GDM1 (cell line): Measurements from ENCODE around the gene TFDP2.

Experiments used
- DNase-seq: peaks from one replicate; lab custom pipeline; 2025; lab: John Stamatoyannopoulos, UW

TFDP2 gene

DNA sequence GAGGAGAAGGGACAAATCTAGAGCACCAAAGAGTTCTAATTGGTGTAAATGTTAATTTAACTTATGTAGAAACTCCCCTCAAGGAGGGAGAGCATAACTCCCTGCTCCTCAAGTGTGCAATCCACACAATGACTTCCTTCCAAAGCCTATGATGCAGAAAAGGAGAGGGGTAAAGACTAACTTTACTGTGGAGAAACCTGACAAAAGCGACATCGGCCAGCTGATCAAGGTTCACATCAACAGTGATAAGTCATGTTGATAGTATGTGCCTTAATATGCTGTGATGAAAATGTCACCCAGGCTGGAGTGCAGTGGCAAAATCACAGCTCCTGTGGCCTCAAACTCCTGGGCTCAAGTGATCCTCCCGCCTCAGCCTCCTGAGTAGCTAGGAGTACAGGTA lies 76.5 kb downstream of the TFDP2 start:
- no peak for DNase-seq

DNA sequence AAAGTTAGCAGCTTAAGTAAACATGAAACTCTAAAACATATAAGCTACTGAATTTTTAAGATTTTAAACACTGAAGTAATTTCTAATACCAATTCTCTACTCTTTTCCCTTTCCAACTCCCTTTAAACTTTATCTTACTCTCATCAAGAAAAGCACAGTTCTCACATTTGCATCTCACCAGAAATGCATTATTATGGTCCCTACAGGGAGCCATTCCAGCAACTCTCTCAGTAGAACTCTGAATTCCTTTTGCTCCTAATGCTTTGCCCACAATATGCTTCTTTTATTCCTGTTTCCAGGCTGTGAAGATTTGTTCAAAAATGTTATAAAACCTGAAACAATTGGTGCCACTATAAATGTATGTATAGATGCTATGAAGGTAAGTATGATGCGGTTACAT lies 83.4 kb downstream of the TFDP2 start:
- DNase-seq, result no peak

DNA sequence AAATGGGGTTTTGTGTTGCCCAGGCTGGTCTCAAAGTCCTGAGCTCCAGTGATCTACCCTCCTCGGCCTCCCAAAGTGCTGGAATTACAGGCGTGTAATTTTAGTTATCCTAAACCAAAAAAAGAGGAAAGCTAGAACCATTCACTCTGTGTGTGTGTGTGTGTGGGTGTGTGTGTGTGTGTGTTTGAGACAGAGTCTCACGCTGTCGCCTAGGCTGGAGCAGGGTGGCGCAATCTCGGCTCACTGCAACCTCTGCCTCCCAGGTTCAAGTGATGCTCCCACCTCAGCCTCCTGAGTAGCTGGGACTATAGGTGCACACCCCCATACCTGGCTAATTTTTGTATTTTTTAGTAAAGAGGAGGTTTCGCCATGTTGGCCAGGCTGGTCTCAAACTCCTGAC lies 84.0 kb downstream of the TFDP2 start:
- no peak for DNase-seq

DNA sequence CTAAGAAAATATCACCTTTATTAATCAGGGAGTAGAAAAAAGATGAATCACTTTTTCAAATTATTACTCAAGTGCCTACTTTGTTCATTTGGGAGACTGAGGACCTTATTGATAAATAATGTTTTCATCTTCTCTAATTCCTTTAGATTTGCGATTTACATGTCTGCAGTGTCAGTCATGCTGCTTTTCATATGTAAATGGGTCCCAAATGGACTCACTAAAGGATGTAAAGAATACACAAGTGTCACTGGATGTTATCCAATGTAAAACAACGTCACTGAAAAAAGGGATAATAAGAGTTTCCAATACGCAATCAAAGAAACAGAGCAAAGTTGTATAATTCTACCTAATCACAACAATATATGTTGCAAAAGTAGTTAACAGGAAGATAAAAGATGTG lies 84.9 kb downstream of the TFDP2 start:
- no peak for DNase-seq

DNA sequence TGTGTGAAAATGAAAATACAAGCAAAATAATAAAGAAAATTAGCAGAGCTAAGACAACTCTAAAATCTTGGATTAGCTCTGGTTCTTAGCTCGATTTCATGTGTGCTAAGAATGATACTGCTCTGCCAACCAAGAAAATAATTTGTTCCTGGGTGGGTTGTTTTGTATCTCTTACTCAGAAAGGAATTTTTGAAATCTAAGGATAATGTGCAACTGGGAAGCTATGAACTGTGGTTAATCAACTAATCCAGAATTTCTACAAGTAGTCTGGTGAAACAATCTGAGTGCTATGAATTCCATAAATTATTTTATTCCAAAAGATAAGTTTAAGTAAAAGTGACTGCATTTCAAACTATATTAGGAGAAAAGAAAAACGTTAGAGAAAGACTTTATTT lies 92.0 kb downstream of the TFDP2 start:
- DNase-seq, result no peak

DNA sequence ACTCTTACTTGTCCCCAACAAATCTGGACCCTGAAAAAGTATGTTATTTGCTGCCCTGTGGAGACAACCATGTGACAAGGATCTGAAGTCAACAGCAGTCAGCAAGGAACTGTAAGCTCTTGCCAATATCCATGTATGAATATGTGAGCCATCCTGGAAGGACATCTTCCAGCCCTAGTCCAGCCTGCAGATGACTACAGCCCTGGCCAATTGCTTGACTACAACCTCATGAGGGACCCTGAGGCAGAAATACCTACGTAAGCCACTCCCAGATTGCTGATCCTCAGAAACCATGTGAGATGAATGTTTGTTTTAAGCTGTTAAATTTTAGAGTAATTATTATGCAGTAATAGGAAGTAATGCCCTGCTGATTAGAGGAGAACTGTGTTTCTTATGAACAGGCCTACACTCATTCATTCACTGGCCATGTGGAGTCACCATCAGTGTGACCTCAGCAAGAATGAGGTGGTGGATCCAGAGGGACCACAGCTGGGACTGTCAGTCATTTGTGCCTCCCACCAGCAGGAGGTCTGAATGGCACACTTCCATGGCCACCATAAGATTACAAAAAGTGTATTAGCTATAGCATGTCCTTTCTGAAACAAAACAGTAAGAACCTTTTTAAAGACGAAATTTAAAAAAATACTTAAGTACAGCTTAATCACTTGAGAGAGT lies 92.6 kb downstream of the TFDP2 start:
- DNase-seq, result no peak

DNA sequence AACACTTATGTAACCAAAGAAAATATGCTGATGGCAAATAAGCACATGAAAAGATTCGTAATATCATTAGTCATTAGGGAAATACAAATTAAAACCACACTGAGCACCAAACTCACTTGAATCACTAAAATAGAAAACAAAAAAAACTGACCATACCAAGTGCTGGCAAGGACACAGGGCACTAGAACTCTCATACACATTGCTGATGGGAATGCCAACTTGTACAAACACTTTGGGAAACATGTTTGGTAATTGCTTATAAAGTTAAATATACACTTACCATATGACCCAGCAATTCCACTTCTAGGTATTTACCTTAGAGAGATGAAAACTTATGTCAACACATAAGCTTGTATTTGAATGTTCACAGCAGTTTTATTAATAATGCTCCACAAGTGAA lies 95.5 kb downstream of the TFDP2 start:
- no peak for DNase-seq

DNA sequence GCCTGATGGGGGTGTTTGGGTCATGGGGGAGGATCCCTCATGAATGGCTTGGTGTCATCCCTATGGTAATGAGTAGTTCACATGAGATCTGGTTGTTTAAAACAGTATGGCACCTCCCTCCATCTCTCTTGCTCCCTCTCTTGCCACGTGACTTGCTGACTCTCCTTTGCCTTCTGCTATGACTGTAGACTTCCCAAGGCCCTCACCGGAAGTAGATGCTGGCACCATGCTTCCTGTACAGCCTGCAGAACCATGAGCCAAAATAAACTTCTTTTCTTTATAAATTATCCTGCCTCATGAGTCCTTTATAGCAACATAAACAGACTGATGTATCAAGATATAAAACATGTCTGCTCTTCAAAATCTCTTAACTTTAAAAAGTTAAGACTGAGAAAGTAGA lies 96.1 kb downstream of the TFDP2 start:
- no peak for DNase-seq

DNA sequence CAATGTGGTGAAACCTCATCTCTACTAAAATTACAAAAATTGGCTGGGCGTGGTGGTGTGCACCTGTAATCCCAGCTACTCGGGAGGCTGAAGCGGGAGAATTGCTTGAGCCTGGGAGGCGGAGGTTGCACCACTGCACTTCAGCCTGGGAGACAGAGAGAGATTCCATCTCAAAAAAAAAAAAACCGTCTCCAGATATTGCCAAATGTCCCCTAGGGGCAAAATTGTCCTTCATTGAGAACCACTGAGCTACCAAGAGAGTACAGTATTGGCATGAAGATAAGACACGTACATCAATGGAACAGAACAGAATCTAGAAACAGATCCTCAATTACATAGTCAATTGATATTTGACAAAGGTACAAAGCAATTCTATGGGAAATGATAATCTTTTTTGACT lies 98.0 kb downstream of the TFDP2 start:
- no peak for DNase-seq

DNA sequence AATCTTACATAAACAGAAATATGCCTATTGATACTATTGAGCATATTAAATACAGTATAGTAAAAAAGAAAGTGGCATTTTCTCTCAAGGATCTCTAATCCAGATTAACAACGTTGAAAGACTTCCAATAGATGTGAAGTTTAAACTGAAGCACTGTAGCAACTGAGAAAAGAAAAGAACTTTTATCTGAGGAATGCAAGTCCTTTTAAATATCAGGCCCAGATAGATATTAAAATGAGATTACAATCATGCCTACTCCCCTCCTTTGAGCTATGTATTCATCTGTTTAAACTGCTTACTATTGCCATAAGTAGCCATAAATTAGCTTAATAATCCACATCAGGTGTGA lies 102.3 kb downstream of the TFDP2 start:
- DNase-seq, result no peak

DNA sequence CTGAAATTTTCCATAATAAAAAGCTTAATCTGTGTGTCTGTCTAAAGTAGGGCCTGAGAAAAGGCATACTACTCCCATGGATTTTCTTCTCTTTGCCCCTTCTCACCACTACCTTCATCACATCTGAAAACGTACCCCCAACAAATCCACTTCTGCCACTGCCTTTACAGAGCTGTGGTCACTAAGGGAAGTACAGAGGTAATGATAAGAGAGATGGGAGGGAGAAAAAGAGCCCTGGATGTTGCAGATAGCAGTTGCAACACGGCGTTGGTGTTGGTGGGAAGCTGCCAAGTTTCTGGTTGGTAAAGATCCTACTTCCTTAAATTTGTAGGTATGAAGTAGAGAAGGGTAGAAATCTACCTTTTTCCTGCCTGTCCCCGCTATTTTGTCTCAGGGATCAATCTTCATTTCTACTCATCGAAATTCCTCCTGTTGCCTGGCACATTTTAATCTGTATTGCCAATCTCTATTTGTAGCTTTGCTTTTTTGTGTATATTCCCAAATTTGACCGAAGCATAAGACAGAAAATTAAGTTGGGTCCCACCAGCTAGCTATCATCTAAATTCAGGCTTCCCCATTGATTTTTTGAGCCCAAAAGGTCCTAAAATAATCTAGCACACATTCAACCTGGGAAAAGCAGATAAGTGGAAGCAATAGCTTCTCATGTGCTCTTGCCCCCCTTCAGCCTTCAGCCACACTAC lies 102.9 kb downstream of the TFDP2 start:
- peak; percentile 85 for DNase-seq

DNA sequence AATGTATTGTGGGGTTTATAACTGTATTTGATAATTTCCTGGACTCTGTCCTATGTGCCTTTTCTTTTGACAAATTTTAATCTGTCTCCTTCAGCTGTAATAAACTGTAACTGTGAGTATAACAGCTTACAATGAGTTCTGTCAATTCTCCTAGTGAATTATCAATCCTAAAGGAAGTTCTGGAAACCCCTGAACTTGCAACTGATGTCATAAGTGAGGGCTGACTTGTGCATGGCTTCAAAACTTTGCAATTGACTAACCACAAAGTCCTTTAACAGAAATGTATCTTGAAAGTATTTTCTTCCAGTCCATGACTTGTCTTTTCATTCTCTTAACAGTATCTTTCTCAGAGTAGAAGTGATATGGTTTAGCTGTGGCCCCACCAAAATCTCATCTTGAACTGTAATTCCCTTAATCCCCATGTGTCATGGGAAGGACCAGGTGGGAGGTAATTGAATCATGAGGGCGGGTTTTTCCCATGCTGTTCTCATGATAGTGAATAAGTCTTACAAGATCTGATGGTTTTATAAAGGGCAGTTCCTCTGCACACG lies 108.3 kb downstream of the TFDP2 start:
- DNase-seq, result peak; percentile 3

DNA sequence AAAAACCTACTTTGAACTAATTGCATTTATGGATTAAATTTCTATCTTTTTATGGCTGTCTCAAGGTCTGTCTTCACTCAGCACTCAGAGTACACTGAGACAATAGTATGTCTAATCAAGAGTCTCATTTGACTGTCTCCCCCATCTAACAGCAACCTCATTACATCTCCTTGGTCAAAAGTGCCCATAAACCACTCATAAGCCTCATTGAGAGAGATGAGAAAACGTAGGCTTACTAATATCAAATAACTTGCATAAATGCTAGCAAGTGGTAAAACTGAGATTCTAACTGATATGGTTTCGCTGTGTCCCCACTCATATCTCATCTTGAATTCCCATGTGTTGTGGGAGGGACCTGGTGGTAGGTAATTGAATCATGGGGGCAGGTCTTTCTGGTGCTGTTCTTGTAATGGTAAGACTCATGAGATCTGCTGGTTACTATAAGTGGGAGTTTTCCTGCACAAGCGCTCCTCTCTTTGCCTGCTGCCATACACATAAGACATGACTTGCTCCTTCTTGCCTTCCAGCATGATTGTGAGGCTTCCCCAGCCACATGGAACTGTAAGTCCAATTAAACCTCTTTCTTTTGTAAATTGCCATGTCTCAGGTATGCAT lies 113.9 kb downstream of the TFDP2 start:
- DNase-seq, result no peak

DNA sequence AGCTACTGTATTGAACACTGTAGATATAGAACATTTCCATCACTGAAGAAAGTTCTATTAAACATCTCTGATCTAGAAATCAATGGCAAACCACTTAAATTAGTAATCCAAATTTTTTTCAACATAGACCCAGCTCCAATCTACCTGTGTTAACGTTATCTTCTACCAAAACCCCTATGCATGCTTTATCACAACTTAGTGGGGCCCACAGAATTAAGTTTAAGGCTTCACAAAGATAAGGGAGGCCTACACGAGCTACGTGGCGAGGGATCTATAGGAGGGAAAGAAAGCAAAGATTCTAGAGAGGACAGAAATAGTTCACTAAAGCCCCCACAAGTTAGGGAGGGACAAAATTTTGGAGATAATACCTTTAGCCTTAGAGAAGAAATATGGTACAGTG lies 116.1 kb downstream of the TFDP2 start:
- DNase-seq, result no peak

DNA sequence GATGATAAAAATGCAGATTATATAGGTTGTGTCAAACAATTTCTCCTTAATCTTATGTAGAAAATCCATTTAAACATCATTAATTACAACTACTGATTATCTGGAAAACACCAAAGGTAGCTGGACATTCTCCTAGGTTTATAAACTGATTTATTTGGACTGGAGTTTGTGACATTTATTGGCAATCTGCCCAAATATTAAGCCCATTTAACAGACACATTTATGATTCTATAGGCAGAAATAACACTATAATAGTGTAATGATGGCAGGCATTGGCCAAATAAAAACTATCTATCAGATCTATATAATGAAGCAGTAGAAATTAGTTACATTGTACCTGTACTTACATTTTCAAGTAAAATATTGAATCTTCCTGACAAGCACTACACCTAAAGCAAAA lies 117.8 kb downstream of the TFDP2 start:
- no peak for DNase-seq

DNA sequence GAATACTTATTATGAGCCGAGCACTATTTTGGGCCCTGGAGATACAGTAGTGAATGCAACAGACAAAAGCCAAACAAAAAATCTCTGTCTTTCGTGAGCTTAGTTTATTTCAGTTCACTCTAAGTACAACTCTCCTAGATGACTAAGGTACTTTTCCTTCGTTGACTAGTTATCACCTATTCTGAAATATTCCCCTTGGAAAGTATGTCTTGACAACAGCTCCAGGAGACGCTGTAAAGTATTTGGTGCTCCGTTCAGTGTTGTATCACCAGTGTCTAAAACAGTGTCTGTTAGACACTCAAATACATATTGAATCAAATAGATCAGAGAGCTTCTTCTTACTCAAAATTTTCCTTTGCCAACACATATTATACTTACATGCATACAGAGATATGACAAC lies 119.6 kb downstream of the TFDP2 start:
- DNase-seq, result no peak

DNA sequence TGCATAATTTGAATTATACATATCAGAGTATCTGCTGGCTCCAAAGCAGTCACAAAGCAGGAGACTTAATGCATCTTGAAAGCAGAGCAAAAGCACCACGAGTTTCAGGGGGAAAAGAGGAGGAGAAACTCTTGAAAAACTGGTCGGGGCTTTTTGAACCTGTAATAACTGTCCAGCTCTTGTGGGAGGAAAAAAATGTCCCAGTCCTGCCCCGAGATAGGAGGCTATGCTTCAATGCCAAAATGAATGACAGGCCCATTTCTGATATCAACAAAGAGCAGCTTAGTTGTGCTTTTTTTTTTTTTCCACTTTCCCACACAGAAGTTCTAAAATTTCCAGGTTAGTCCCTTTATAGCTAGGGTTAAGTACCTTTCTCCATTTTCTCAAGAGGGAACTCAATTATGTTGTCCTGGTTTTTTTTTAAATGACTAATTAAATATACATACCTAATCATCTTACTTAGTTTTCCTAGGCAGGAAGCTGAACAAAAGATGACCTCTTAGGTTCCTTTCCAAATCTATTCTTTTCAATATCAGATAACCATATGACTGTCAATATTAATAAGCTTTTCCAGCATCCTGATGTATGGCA lies 120.2 kb downstream of the TFDP2 start:
- no peak for DNase-seq

DNA sequence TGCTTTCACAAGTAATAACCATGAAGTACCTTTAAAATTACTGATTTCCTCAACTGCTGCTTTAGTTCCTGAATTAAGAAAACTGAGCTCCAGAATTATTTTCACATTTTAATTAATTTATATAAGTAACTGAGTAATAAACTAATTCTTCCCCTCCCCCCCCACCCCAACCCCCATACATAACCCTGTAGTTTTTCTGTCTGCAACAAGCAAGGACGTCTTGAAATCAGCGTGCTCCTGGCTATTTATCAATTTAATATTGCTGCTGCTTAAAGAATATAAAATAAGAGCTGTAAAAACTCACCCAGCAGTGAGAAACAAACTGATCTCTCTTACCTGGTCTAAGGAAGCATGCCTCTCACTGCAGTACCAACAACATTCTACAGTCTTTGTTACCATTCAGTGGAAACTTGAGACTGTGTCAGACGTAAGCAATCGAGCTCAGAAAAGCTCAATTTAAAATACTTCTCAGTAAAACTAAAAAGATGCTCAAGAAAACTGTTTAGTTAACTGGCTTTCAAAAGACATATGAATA lies 121.0 kb downstream of the TFDP2 start:
- DNase-seq, result peak; percentile 72

DNA sequence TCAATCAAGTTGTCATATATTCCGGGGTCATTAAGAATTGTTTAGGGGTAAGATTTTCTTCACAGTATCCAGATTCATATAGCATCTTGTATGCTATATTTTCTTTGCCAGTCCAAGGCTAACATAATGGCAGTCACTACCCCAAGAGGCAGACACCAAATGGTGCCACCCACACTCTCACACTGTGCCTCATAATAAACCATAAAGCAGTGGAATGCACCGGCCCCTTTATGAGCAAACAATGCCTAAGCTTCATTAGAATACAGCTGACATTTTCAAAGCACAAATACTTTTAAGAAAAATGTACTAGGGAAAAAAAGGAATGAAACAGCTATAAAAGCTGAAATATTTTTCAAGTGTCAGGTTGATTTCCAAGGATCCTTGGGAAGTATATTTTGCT lies 121.6 kb downstream of the TFDP2 start:
- DNase-seq, result peak; percentile 0

DNA sequence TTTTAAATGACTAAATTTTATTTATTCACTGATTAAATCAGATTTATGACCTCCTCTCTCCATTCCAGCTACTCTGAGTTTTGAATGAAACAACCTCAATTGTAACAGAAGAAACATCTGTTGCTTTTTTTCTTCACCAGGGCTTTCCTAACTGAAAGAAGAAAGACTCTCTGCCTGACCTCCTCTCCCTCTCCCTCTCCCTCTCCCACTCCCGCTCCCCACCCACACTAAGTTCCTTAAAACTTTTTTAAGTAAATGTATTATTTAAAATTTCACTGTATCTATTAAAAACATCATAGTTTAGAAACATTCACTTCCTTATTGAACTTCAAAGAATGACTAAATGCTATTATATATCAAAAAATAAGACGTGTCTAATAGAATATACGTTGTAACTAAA lies 122.0 kb downstream of the TFDP2 start:
- no peak for DNase-seq

DNA sequence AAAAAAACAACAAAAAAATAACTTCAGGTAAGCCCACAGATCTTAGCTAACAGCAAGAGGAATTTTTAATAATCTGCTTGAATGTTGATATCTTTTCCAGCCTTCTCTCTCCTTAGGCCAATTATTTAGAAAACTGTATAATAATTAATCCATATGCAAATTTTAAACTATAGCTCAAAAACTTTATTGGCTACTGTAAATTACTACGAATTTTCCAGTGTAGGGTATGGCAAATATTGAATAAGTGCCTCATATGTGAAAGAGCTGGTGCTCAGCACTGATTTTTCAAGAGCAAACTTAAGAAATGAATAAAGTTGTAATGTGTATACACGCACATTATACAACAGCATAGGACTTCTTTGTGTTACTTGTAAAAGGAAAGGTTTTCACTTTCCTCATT lies 123.0 kb downstream of the TFDP2 start:
- no peak for DNase-seq

DNA sequence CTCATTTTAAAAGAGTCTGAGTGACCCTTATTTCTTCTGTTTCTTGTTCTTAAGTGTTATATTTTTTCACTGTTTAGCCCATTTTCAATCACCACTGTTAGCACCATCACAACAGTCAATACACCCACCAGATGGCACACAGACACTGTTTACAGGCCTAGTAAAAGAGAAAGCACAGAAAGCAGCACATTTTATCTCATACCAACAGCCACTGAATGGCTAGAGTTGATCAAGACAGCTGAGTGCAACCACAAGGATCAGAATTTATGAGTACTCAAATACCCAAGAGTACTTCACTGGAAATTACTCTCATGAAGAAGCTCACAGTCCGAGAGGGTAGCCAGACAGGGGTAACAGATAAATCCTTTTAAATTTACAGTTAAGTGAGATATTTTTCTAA lies 127.0 kb downstream of the TFDP2 start:
- peak; percentile 53 for DNase-seq

DNA sequence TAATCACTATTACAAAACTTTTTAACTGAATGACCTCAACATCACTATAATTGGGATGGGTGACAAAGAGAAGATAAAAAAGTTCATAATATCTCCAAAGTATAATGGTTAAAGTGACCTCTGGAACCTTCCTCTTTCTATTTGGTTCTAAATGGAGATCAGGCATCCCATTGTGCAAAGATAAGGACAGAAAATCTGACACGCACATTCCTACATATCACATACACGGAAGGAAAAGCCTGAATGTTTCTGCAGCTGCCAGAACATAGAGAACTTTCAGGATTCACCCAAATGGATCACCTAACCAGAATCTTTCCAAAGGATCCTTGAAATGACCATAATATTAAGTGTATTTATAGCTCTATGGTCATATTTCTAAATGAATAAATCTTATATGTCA lies 128.2 kb downstream of the TFDP2 start:
- DNase-seq, result no peak
